ENCODE measurements around the gene KIF16B.
"Not testable (repeated sequence)": the region's sequence is repeated elsewhere in the genome, so short reads cannot be mapped to it uniquely, and the experiment has no call there.

KIF16B gene

GRCh38 chr20:16270989-16271388 lies 302.3 kb downstream of the KIF16B start:
- DNase-seq = no peak
- Mint-ChIP-seq H3K4me3 (no peak overlapping the region), H3K4me1 (no peaks in the 10 kb centered on the region), H3K9me3 (peaks cover 23% of the 10 kb centered on the region), H3K36me3 (no peaks in the 10 kb centered on the region), H3K27ac (no peak overlapping the region), H3K27me3 (no peaks in the 10 kb centered on the region)
- CTCF ChIA-PET = interaction anchor here (0.7 kb wide), 1 partner anchor 206 kb away, joined by 3 read pairs; no protein-coding TSS in a partner anchor

GRCh38 chr20:16270314-16270931 lies 302.8 kb downstream of the KIF16B start:
- no peaks in the 10 kb centered on the region for H3K36me3 Mint-ChIP-seq

GRCh38 chr20:16267526-16267925 lies 305.7 kb downstream of the KIF16B start:
- DNase-seq = no peak
- Mint-ChIP-seq H3K9me3 (peaks cover 24% of the 10 kb centered on the region), H3K27me3 (no peaks in the 10 kb centered on the region), H3K4me3 (no peak overlapping the region), H3K36me3 (no peaks in the 10 kb centered on the region), H3K27ac (no peak overlapping the region), H3K4me1 (no peaks in the 10 kb centered on the region)
- CTCF ChIA-PET = no interaction called here

More at GRCh38 chr20:16270314-16270931, 302.8 kb downstream of the KIF16B start:
- CTCF ChIA-PET = interaction anchor here (0.7 kb wide), 1 partner anchor 206 kb away, joined by 3 read pairs; no protein-coding TSS in a partner anchor
- DNase-seq = no peak
- Mint-ChIP-seq H3K4me3 (no peak overlapping the region), H3K9me3 (peaks cover 27% of the 10 kb centered on the region), H3K4me1 (no peaks in the 10 kb centered on the region), H3K27ac (no peak overlapping the region), H3K27me3 (no peaks in the 10 kb centered on the region)

- no peaks in the 10 kb centered on the region for H3K36me3 Mint-ChIP-seq
- no peaks in the 10 kb centered on the region for H3K4me1 Mint-ChIP-seq
- no peaks in the 10 kb centered on the region for H3K27me3 Mint-ChIP-seq
- DNase-seq = no peak
- no peak overlapping the region for H3K27ac Mint-ChIP-seq
- CTCF ChIA-PET = no interaction called here
- H3K4me3 Mint-ChIP-seq = no peak overlapping the region
- H3K9me3 Mint-ChIP-seq = peaks cover 25% of the 10 kb centered on the region
Observed at GRCh38 chr20:16265334-16265733, 307.9 kb downstream of the KIF16B start.

GRCh38 chr20:16263582-16263981 lies 309.7 kb downstream of the KIF16B start:
- no peak overlapping the region for H3K4me3 Mint-ChIP-seq
- H3K4me1 Mint-ChIP-seq = no peaks in the 10 kb centered on the region
- no peaks in the 10 kb centered on the region for H3K27me3 Mint-ChIP-seq
- DNase-seq = no peak
- no peak overlapping the region for H3K27ac Mint-ChIP-seq
- H3K36me3 Mint-ChIP-seq = no peaks in the 10 kb centered on the region
- peaks cover 28% of the 10 kb centered on the region for H3K9me3 Mint-ChIP-seq
- CTCF ChIA-PET = no interaction called here

GRCh38 chr20:16262594-16262993 lies 310.7 kb downstream of the KIF16B start:
- CTCF ChIA-PET = no interaction called here
- no peak for DNase-seq
- Mint-ChIP-seq H3K36me3 (no peaks in the 10 kb centered on the region), H3K4me3 (no peak overlapping the region), H3K27me3 (no peaks in the 10 kb centered on the region), H3K27ac (no peak overlapping the region), H3K9me3 (peaks cover 26% of the 10 kb centered on the region), H3K4me1 (no peaks in the 10 kb centered on the region)

- Mint-ChIP-seq H3K4me3 (no peak overlapping the region), H3K27me3 (no peaks in the 10 kb centered on the region), H3K27ac (no peak overlapping the region), H3K9me3 (peaks cover 18% of the 10 kb centered on the region), H3K36me3 (no peaks in the 10 kb centered on the region), H3K4me1 (no peaks in the 10 kb centered on the region)
- DNase-seq = no peak
- CTCF ChIA-PET = no interaction called here
Observed at GRCh38 chr20:16261733-16262273, 311.4 kb downstream of the KIF16B start.

GRCh38 chr20:16260911-16261310 lies 312.3 kb downstream of the KIF16B start:
- no peak overlapping the region for H3K27ac Mint-ChIP-seq
- H3K9me3 Mint-ChIP-seq = peaks cover 13% of the 10 kb centered on the region
- CTCF ChIA-PET = no interaction called here
- H3K4me3 Mint-ChIP-seq = no peak overlapping the region
- no peaks in the 10 kb centered on the region for H3K27me3 Mint-ChIP-seq
- no peak for DNase-seq
- no peaks in the 10 kb centered on the region for H3K36me3 Mint-ChIP-seq
- H3K4me1 Mint-ChIP-seq = no peaks in the 10 kb centered on the region

GRCh38 chr20:16260133-16260532 lies 313.1 kb downstream of the KIF16B start:
- H3K36me3 Mint-ChIP-seq, H3K4me1 Mint-ChIP-seq, H3K4me3 Mint-ChIP-seq, H3K27me3 Mint-ChIP-seq, DNase-seq, H3K27ac Mint-ChIP-seq, CTCF ChIA-PET: not testable (repeated sequence)
- H3K9me3 Mint-ChIP-seq = peaks cover 10% of the 10 kb centered on the region

GRCh38 chr20:16258766-16259165 lies 314.5 kb downstream of the KIF16B start:
- no peaks in the 10 kb centered on the region for H3K4me1 Mint-ChIP-seq
- CTCF ChIA-PET = no interaction called here
- no peaks in the 10 kb centered on the region for H3K36me3 Mint-ChIP-seq
- no peak for DNase-seq
- no peak overlapping the region for H3K4me3 Mint-ChIP-seq
- H3K9me3 Mint-ChIP-seq = peaks cover 10% of the 10 kb centered on the region
- no peak overlapping the region for H3K27ac Mint-ChIP-seq
- H3K27me3 Mint-ChIP-seq = no peaks in the 10 kb centered on the region

GRCh38 chr20:16257813-16258430 lies 315.3 kb downstream of the KIF16B start:
- Mint-ChIP-seq H3K27ac (no peak overlapping the region), H3K9me3 (peaks cover 10% of the 10 kb centered on the region), H3K4me1 (no peaks in the 10 kb centered on the region), H3K36me3 (no peaks in the 10 kb centered on the region), H3K4me3 (no peak overlapping the region), H3K27me3 (no peaks in the 10 kb centered on the region)
- CTCF ChIA-PET = no interaction called here
- no peak for DNase-seq

- Mint-ChIP-seq H3K4me1 (no peaks in the 10 kb centered on the region), H3K27ac (no peak overlapping the region), H3K4me3 (no peak overlapping the region), H3K9me3 (peaks cover 9% of the 10 kb centered on the region), H3K36me3 (no peaks in the 10 kb centered on the region), H3K27me3 (no peaks in the 10 kb centered on the region)
- DNase-seq = no peak
- CTCF ChIA-PET = no interaction called here
Observed at GRCh38 chr20:16257021-16257420, 316.2 kb downstream of the KIF16B start.

GRCh38 chr20:16246870-16247269 lies 326.4 kb downstream of the KIF16B start:
- H3K4me3 Mint-ChIP-seq = no peak overlapping the region
- no peaks in the 10 kb centered on the region for H3K36me3 Mint-ChIP-seq
- no peaks in the 10 kb centered on the region for H3K4me1 Mint-ChIP-seq
- H3K27ac Mint-ChIP-seq = no peak overlapping the region
- no peaks in the 10 kb centered on the region for H3K27me3 Mint-ChIP-seq
- peaks cover 2% of the 10 kb centered on the region for H3K9me3 Mint-ChIP-seq
- CTCF ChIA-PET = interaction anchor here (0.6 kb wide), 1 partner anchor 170 kb away, joined by 6 read pairs; no protein-coding TSS in a partner anchor
- DNase-seq = no peak

GRCh38 chr20:16246291-16246690 lies 327.0 kb downstream of the KIF16B start:
- peaks cover 2% of the 10 kb centered on the region for H3K9me3 Mint-ChIP-seq
- H3K27ac Mint-ChIP-seq = no peak overlapping the region
- H3K4me1 Mint-ChIP-seq = no peaks in the 10 kb centered on the region
- CTCF ChIA-PET = interaction anchor here (0.6 kb wide), 1 partner anchor 170 kb away, joined by 6 read pairs; no protein-coding TSS in a partner anchor
- no peak for DNase-seq
- H3K4me3 Mint-ChIP-seq = no peak overlapping the region
- no peaks in the 10 kb centered on the region for H3K27me3 Mint-ChIP-seq
- H3K36me3 Mint-ChIP-seq = no peaks in the 10 kb centered on the region

GRCh38 chr20:16245879-16246278 lies 327.4 kb downstream of the KIF16B start:
- H3K9me3 Mint-ChIP-seq = peaks cover 2% of the 10 kb centered on the region
- H3K4me1 Mint-ChIP-seq = no peaks in the 10 kb centered on the region

More at GRCh38 chr20:16245879-16246278, 327.4 kb downstream of the KIF16B start:
- no peaks in the 10 kb centered on the region for H3K27me3 Mint-ChIP-seq
- no peak overlapping the region for H3K4me3 Mint-ChIP-seq
- no peaks in the 10 kb centered on the region for H3K36me3 Mint-ChIP-seq
- H3K27ac Mint-ChIP-seq = no peak overlapping the region
- CTCF ChIA-PET = no interaction called here
- no peak for DNase-seq

Data from activated naive CD4-positive, alpha-beta T cell treated with anti-CD3 and anti-CD28 coated beads, Interleukin-2, amount 10 ng/mL, durations not matched to agents 7 days and 5 days (primary cell).